NCI-H1092 treated with DMSO at 0.1 percent for 48 hours (cell line): ENCODE data around the gene HPSE2.

Experiments
- DNase-seq: peaks from one replicate; lab custom pipeline; 2025; lab: John Stamatoyannopoulos, UW

Gene HPSE2

DNA sequence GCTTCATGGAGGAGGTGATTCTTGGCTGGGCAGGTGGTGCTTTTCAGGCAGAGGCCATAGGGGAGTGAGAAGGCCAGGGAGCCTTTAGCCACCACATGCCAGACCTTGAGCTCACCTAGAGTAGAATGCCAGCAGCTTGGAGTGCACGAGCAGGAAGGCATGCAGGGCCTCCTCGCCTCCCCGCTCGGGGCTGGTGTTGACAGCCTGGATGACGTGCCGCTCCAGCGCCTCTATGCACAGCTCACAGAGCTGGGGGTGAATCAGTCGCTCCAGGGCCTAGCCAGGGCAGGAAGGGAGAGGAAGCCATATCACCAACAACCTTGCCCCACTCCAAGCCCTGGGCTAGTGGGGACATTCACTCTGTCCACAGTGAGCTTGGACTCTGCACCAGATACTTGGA is 804.6 kb downstream of the HPSE2 start:
- no peak for DNase-seq

DNA sequence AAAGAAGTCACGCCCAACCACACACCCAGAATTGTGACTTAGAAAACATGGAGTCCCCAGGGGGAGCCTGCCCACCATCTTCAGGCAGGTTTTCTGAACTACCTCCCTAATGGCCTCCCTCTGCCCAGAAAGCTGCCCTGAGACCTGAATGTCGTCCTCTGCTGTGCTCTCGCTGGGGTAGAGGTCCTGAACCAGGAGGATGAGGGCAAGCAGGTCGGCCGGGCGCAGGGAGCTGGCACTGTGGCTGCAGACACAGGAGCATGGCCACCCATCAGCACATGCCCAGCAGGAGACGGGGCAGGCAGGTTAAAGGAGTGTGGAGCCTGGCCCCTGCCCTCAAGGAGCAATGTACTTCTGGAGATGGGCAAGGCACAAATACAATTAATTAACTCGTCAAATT is 805.2 kb downstream of the HPSE2 start:
- no peak for DNase-seq

DNA sequence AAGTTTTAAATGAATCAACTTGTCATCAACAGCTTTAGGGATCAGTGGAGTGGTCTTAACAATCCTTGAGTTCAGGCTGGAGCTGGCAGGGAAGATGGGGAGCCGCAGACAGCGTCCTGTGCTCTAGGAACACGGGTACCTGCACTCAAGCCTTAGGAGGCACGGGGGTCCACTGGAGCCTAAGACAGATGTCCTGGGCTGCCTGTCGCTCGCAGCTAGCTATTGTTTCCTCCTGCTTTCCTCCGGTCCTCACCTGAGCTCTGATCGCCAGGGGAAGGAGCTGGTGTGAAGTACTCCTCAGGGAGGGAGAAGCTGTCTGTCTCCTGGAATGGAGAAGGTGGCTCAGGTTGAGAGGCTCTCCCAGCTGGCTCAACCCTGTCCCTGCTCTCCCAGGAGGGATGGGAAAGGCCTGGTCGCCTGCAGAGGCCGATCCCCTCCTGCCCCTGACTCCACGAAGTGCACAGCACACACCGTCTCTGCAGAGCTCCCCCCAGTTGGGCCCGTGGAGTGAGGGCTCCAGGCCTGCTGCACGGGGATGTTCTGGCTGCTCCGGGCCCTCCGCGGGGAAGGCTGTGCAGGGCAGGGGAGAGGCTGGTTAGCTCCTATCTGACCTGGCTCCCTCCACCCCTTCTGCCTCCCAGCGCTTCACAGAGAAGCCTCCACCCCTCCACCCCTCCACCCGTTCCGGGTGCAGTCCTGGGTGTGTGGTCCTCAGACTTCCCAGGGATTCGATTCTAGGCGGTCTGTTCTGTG is 806.2 kb downstream of the HPSE2 start:
- no peak for DNase-seq

DNA sequence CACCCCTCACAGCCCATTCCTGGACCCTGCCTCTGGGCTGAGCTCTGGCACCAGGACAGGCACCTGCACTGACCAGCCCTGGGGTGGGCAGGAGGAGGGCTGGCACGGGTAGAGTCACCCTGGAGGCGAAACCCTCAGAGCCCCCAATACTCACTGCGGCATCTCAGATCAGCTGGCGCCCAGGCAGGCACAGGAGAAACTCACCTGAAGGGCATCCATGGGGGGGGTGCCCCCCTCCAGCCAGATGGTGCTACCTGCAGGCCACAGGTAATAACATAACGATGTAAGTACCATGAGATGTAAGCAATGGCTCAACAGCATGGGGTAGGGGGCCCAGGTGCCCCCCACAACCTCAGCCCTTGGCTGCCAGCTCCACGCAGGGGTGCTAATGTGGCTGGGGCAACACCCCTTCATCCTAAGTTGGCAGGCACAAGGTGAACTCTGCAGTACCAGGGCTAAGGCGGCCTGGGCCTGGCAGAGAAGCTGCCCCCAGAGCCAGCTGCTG is 808.6 kb downstream of the HPSE2 start:
- DNase-seq: no peak

DNA sequence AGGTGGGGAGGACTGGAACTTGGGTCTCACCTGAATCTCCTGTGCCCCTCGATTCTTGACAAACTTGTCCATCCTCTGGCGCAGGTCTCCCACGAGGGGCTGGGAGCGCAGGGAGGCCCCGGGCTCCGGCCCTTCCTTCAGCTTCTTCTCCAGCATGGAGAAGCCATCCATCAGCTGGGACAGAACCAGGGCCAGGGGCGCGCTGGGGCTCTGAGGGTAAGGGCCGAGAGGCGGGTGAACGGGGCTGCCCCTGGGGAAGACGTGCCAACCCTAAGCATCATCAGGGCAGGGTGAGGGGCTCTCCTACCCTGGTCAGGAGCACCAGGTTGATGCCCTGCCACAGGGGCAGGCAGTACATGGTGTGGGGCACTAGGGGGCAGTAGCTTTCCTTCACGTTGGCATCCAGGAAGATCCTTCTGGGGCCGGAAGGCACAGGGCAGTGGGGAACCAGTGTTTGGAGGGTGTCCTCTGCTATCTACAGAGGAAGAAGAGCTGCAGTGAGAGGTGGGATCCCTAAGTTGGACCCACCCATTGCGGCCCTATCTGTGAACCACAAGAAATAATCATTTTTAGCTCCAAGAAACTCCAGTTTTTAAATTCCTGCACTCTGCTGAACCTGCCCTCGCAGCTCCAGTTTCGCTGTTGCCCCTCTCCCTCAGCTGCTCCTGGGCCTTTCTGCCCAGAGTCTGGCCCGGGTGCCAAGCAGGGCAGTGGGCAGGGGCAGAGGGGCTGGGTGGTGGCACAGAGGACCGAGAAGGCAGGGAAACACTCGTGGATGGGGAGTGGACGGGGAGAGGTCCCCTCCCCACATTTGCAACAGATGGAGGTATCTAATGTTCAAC is 809.9 kb downstream of the HPSE2 start:
- DNase-seq: peak; percentile 2

DNA sequence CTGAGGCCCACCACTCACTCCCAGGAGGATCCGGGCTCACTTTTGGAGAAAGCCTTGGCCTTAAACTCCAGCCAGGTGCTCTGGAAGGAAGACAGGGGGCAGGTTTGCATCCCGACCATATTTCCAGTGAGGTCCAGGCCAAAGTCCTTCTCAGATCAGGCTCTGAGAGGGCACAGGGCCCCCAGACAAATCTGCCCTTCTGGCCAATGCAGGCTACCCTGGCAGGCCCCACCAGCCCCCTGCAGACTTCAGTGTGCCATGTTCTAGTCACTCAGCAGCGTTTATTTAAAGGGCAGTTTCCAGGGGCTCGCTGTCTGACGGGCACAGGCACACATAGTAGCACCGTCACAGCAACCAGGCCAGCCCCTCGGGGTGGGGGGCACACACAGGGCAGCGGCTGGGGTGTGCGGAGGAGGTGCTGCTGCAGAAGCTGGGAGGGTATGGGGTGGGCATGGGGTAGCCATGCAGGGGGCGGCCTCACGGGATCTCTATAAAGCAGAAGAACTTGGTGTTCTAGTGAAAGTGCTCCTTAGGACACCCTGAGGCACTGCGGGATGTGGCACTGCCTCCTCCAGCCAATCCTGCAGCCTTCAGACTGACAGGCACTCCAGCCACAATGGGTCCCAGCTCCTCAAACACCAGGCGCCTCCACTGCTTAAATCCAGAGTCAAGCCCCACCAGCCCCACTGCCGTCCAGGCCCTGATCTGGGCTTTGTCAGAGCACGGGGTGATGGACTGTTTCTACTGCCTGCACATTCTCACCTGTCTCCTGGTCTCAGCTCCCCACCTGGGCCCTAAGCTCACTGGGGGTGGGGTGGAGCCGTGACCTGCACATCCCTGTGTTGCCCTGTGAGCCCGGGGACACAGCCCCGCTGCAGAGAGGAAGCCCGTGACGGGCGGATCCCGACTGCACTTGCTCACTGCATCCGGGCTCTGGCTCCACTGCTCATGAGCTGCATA is 811.1 kb downstream of the HPSE2 start:
- no peak for DNase-seq

DNA sequence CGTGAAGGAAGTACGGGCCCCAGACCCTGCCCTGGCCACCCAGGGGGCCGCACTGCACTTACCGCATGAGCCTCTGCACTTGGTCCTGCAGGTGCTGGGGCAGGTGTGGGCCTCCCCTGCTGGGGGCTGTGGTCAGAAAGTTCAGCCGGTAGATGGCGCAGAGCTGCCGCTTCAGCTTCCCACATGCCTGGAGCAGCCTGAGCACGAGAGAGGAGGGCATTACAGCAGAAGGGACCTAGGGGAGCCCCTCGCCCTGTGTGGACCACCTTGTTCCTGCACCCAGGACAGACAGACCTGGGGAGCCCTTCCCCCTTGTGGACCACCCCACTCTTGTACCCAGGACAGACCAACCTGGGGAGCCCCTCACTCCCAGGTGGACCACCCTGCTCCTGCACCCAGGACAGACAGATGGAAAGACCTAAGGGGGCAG is 811.9 kb downstream of the HPSE2 start:
- DNase-seq: no peak

DNA sequence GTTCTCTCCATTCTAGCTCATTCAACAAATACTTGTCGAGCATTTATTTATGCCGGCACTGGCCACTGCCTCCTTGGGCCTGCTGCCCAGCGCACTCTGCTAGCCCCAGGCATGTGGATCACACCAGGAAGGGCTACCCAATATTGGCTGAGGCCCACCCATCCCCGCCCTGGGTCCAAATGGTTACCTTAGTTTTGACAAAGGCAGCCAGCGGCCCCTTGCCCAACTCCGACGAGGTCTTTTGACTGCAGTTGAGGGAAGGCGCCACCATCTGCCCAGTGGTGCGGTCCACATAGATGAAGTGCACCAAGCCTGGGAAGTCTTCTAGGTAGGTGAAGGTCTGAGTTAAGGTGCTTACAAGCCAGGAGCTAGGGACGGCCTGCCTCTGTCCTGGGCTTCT is 813.5 kb downstream of the HPSE2 start:
- no peak for DNase-seq

DNA sequence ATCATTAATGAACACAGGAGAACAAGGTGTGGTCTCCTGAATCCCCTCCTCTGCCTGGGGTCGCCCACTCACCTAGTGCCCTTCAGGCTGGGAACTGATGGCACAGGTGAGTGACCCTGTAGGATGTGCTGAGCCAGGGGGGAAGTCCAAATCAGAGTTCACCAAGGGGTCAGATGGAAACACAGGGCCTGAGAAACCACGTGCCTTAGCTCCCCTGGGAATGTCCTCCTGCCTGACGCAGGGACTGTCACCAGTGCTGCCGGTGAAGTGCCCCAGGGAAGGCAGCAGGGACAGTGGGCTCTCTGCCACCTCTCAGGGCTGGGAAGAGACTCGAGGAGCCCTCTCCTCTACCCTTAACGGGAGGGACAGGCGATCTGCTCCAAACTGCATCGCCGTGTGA is 814.9 kb downstream of the HPSE2 start:
- DNase-seq: no peak

DNA sequence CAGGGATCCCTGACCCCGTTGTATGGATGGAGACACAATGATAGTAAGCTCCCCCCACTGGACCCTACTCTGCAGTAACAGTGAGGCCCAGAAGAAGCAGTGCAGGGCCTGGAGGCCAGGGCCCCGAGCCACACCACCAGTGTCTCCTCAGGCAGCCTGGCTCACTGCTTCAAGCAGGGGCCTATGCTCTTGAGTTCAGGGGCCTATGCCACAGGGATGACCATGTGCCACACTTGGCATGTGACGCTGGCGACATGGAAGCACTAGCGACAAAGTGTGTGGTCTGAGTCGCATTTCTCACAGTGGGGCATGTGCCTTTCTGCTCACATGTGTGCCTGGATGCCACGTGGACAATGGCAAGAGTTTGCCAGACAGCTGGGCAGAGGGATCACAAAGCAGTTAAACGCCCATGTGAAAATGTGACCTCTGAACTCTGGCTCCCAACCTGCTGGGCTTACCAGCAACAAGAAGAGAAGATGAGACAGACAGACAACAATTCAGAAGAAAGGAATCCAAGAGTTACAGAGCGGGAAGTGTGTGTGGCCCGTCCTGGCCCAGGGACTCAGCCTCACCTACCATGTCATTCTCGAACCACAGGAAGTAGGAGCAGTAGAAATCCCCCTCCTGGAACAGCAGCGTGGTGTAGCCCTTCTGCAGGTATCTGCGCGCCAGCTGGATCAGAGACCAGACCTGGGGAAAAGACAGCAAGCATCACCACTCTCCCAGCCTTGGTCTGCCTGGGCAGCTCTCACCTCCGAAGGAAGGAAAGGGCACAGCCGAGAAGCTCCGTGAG is 816.0 kb downstream of the HPSE2 start:
- no peak for DNase-seq

DNA sequence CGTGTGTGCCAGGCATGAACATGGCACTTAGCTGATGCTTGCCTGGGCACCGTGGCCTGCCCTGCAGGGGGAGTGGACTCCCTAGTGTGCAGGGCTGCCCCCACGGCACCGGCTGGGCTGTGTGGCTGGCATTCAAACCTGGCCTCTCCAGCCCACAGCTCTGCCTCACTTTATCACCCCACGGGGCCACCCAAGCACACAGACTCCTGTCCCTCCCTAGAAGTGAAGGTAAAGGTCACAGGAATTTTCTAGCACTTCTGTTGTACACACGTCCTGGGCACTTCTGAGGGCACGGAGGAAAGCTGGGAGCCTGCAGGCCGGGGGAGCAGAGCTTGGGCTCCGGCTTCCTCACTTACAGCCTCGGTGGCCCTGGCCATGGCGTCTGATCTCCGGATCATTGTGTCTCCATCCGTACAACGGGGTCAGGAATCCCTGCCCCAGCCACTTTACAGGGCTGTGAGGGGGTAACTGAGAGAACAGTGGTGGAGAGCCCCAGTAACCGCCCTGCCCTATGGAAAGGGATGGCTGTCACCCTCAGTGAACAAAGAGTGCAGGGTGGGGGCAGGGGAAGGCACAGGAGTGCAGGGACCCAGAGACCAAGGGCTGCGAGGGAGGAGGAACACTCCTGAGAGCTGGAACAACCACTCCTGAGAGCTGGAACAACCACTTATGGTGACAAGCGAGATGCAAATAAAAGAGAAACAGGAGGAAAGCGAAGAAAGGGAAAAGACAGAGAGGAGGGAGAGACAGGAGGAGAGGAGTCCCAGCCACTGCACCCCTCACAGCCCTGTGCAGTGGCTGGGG is 816.8 kb downstream of the HPSE2 start:
- no peak for DNase-seq

DNA sequence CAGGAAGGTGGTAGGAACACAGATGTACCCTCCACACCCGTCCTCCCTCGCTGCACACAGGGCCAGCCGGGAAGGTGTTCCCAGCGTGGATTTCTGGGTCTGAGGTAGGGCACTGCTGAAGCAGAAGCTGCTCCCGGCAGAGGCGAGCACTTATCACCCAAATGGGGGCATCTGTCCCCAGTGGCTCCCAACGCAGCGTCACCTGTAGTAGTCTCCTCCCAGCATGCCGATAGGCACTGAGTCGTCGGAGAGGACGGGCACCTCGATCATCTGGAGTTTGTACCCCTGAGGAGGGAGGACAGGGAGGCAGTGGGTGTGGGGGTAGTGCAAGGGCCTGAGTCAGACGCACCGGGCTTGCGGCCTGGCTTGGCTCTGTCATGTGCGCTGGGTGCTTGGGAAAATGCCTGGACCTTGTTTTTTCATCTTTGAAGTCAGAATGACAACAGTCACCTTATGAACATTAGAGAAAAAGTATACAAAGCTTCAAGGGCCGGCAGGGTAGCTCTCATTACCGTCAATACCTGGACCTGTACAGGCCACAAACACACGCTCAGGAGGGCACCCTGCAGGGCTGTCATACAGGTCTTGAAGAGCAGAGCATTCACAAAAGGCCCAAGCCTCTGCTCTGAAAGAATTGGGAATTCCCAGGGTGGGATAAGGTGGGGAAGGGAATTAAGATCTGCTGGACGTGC is 817.5 kb downstream of the HPSE2 start:
- DNase-seq: no peak

DNA sequence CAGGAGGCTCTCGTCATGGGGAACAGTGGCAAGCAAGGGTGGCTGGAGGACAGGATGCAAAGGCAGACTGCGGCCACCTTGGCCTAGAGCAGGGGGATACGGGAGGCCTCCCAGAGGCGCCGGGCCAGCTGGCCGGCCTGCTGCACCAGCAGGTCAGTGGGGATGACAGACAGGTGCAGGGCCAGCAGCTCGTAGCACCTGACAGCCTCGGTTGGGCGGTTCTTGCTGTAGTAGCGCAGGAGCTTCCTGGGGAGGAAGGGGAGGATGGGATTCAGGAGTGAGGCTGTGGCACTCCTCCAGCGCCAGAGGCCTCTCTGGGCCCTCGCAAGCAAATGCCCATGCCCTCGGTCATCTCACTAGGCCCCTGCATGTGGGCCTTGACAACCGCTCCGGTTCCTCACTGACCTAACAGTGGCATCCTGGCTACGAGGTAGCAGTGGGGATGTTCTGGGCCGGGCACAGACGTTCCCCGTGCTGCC is 818.1 kb downstream of the HPSE2 start:
- no peak for DNase-seq

DNA sequence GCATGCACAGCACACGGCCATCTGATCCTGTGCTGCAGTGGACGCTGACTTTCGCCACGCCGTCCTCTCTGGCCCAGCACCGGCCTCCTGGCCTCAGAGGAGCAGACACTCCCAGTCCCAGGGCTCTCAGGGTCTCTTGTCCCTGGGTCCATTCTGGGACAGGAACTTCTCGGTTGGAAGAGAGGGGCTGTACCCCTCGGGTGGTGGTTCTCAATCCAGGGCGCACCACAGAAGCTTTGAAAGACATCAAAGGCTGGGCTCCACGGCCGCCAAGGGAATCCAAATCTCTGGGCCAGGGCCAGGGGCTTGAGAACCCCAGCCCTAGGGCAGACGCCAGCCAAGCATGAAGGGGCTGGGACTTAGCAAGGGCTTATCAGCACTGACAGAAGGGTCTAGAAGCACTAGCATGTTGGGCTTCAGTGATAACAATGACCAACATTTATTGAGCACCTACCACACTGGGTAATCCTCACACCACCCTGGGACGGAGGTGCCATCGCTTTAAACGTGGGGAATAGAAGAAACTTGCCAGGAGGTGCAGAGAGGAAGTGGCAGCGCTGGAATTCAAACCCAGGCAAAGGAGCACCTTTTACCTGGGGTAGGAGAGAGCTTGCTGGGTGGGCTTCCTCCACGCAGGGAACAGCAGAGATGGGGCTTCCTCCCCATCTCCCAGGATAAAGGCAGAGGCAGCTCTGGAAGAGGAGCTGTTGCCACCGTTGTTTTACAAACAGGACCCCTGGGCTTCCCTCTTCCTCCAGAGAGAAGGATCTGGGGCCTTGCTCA is 818.9 kb downstream of the HPSE2 start:
- no peak for DNase-seq

DNA sequence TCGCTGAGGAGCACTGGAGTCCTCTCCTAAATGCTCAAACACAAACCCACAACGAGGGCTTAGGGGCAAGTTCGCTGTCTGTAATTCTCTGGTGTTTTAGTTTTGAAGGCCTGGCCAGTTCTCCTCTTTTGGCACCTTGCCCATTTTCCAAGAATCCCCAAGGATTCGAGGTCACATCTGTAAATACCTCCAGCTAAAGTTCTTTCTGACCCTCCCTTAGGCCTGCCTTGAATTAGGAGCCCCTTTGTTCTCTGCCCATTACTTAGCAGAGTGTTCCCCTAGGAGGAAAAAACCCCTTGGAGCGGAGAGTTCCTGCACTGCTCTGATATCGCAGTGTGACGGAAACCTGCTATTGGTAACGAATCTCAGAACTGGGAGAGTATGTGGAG is 819.9 kb downstream of the HPSE2 start:
- no peak for DNase-seq

DNA sequence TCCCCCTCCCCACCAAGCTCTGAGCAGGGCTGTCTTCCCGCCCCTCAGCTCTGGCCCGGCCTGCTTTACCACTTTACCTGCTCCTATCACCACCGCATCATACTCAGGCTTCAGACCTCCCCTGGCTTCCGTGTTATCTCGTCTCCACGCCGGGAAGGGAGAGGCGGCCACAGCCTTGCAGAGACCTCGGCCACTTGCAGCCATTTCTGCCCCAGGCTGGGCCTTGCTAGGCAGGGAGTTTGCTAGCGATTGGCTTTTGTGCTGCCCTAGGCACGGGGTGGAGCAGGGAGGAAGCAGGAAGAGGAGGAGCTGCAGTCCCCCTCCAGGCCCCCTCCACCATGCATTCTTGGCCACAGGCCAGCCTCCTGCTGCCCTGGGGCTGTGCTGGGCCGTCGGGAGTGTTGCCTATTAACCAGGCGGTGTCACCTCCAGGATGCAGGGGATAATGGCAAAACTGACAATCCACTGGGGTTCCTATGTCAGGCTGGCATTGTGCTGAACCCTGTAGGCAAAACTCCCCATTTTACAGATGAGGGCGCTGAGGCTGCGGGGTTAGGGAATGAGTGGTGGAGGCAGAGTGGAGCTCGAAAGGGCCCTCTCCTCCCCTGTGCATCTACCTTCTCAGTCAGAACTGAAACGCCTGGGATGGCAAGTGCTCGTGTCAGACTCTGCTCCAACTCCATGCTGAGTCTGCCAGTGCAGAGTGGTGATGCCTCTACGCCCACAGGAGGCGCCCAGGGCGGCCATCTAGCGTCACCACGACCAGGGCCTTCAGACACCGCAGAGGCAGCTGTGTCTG is 820.5 kb downstream of the HPSE2 start, which contains the start of gene PYROXD2:
PYROXD2 (minus strand) TSS at position 251 of the 799 bp plus-strand sequence; CDS start at position 204, 47 bp downstream.
- peak; percentile 21 for DNase-seq

DNA sequence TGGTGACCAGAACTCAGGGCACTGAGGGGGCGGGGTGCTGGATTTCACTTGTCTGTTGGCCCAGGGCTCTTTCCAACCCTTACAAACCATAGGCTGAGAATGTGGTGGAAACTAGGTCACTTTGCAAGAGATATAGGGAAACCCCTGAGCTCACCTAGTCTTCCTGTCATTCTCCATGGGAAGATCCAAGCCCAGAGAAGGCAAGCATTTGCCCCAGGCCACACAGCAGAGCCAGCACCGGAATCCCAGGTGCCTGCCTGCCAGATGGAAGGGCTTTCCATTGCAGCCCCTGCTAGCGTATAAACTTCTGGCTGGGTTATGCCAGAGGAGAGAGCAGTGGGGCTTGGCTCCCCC is 821.1 kb downstream of the HPSE2 start:
- DNase-seq: no peak

DNA sequence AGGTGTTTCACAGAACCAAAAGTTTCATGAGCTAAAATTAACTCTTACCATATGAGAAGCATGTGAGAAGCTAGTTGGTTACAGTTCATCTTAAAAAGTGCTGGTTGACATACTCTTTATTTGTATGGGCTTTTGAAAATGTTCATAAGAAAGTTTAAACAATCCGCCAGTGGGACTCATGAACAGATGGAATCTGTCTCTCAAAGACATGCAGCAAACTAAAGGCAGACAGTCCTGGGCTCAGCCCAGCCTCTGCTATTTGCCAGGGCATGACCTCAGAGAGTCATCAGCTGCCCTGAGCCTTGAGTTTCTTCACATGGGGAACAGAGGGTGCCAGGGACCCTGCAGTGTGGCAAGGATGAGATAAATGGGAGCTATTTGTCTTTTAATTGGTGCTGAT is 823.9 kb downstream of the HPSE2 start:
- no peak for DNase-seq
